Muscle layer of colon (tissue), 2 donors: ENCODE measurements around the gene RANGAP1.
"Not testable (repeated sequence)": the region's sequence is repeated elsewhere in the genome, so short reads cannot be mapped to it uniquely, and the experiment has no call there.

ENCODE experiments used
- H3K27ac ChIP-seq: one replicate; pipeline ENCODE4 v1.7.0; 2013; ENCODE audit warnings: low read depth, mild to moderate bottlenecking, low read length, moderate library complexity
- H3K27me3 ChIP-seq, 2 donors: one replicate each; pipeline ENCODE4 v1.7.0; 2013; ENCODE audit warnings: low read length in 2 of 2, mild to moderate bottlenecking in 2 of 2; ENCODE audit not compliant: insufficient read depth in 2 of 2, control insufficient read depth in 1 of 2
- H3K36me3 ChIP-seq: one replicate; pipeline ENCODE4 v1.7.0; 2013; ENCODE audit warnings: mild to moderate bottlenecking, low read length; ENCODE audit not compliant: insufficient read depth
- H3K4me1 ChIP-seq: one replicate; pipeline ENCODE4 v1.7.0; 2013; ENCODE audit warnings: mild to moderate bottlenecking, low read length; ENCODE audit not compliant: insufficient read depth
- H3K4me3 ChIP-seq, 2 donors: one replicate each; pipeline ENCODE4 v1.7.0; 2013; ENCODE audit warnings: low read length in 2 of 2, low read depth in 1 of 2, mild to moderate bottlenecking in 1 of 2, moderate library complexity in 1 of 2
- H3K9ac ChIP-seq: one replicate; pipeline ENCODE4 v1.7.0; 2013; ENCODE audit warnings: low read length
- H3K9me3 ChIP-seq: one replicate; pipeline ENCODE4 v1.7.0; 2013; ENCODE audit warnings: mild to moderate bottlenecking, low read length
- donor health status: abdominal sarcoma.
- donor health status: Adenocarcinoma of cecum.

RANGAP1 gene

DNA sequence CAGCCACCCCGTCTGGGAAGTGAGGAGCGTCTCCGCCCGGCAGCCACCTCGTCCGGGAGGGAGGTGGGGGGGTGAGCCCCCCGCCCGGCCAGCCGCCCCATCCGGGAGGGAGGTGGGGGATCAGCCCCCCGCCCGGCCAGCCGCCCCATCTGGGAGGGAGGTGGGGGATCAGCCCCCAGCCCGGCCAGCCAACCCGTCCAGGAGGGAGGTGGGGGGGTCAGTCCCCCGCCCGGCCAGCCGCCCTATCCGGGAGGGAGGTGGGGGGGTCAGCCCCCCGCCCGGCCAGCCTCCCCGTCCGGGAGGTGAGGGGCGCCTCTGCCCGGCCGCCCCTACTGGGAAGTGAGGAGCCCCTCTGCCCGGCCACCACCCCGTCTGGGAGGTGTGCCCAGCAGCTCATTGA is 8.8 kb upstream of the RANGAP1 start:
- not testable (repeated sequence) for H3K27ac ChIP-seq, H3K4me3 ChIP-seq, H3K9ac ChIP-seq, H3K4me1 ChIP-seq, H3K9me3 ChIP-seq, H3K36me3 ChIP-seq, H3K27me3 ChIP-seq

DNA sequence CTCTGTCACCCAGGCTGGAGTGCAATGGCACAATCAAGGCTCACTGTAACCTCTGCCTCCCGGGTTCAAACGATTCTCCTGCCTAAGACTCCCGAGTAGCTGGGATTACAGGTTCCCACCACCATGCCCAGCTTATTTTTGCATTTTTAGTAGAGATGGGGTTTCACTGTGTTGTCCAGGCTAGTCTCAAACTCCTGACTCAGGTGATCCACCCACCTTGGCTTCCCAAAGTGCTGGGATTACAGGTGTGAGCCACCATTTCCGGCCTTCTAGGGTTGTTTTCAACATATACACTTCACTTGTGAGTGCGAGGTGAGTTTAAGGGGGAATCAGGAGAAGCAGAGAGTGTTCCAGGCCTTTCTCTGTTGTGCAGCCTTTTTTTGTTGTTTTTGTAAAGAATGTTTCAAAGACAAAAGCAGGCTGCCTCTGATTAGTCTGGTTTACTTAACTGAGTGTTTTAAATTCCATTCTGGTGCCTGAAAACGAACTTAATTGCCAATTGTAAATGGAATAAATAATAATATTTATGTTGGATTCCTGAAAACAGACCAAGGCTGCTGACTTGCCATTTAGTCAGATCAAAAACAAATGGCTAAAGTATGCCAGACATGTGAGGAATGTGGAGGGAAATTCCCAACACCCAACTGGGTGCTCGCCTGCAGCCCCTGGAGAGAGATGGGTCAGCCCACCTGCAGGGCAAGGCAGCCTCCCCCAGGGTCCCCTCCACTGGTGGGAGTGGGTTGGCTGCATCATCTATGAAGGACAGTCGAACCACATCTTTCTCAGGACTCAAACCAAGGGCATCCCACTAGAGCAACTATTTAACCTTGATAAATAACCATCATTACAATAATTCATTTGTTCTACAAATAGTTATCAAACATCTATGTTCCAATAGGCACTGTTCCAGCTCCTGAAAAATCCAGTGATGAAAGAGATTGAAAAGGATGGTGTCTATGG is 4.6 kb upstream of the RANGAP1 start:
- Histone ChIP-seq H3K27ac (no peak overlapping the region), H3K9ac (no peak overlapping the region), H3K4me3 (no peak overlapping the region)

DNA sequence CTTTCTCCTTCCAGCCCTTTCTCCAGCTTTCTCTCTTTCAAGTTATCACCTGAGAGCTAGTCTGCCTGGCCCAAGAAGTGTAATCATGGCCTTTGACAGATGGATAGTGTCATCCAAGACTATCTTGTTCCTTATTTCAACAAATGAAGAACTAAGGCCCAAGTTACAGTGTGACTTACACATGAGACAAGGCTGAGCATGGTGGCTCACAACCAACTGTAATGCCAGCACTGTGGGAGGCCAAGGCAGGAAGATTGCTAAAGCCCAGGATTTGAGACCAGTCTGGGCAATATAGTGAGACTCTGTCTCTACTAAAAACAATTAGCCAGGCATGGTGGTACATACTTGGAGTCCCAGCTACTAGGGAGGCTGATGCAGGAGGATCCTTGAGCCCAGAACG is 3.7 kb upstream of the RANGAP1 start:
- no peaks in the 10 kb centered on the region for H3K27me3 ChIP-seq
- H3K4me1 ChIP-seq = peaks cover 7% of the 10 kb centered on the region
- no peak overlapping the region for H3K4me3 ChIP-seq
- no peaks in the 10 kb centered on the region for H3K9me3 ChIP-seq
- no peaks in the 10 kb centered on the region for H3K36me3 ChIP-seq
- no peak overlapping the region for H3K9ac ChIP-seq
- H3K27ac ChIP-seq = no peak overlapping the region

More for the DNA sequence above, 4.6 kb upstream of the RANGAP1 start:
- Histone ChIP-seq H3K27me3 (no peaks in the 10 kb centered on the region), H3K36me3 (no peaks in the 10 kb centered on the region), H3K9me3 (no peaks in the 10 kb centered on the region), H3K4me1 (no peaks in the 10 kb centered on the region)

DNA sequence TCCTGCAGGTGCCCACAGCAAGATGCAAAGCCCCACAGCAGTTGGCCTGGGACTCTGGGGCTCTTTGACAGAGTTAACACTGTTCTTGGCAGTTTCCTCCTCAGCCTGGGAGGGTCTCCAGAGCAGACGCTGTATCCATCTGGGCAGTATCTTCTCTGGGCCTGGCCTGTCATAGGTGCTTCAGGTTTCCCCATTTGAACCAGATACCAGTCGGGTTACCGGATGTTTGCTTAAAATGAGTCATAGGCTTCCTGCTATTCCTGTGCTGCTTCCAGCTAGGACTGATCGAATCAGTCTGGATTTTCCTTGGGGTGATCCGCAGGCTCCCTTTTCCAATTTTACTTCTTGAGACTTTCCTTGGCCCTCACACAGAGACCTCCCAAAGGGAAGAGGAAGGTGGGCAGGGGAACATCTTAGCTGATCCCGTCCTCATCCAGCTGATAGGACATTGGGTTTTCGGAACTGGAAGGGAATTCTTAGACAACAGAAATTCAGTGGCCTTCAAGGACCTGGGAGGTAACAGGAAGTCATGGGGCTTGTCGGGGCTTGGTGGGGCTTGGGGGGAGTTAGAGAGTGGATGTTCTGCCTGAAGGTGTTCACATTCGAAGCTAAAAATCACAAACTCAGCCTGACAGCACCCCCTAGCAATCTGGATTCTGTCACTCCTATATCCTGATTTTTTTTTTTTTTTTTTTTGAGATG is 2.4 kb upstream of the RANGAP1 start:
- Histone ChIP-seq H3K4me1 (peaks cover 9% of the 10 kb centered on the region), H3K9ac (no peak overlapping the region)

DNA sequence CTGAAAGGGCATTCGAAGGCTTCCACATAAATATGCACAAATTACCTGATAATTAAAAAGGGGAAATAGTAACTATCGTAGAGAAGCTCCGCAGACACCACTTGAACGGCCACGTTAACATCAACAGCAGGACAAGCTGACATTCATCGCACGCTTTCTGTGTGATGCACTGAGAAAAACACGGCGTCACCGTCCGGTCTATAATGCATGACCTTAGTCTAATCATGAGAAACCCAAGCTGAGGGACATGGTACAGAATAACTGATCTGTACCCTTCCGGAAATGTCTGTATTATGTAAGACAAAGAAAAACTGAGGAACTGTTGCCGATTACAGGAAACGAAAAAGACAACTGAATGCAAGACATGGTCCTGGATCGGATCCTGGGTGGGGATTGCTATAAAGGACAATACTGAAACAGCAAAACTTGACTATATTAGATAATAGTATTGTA is 678 bp upstream of the RANGAP1 start:
- no peaks in the 10 kb centered on the region for H3K9me3 ChIP-seq
- H3K27me3 ChIP-seq = no peaks in the 10 kb centered on the region
- peak overlapping the region; percentile 1 for H3K9ac ChIP-seq
- H3K36me3 ChIP-seq = peaks cover 12% of the 10 kb centered on the region
- peak overlapping the region; percentile 72 for H3K27ac ChIP-seq
- H3K4me1 ChIP-seq = peaks cover 9% of the 10 kb centered on the region
- H3K4me3 ChIP-seq = peak overlapping the region; percentile 39 to 49

More for the DNA sequence above, 2.4 kb upstream of the RANGAP1 start:
- H3K36me3 ChIP-seq = peaks cover 5% of the 10 kb centered on the region
- no peaks in the 10 kb centered on the region for H3K9me3 ChIP-seq
- H3K27ac ChIP-seq = no peak overlapping the region
- no peak overlapping the region for H3K4me3 ChIP-seq
- no peaks in the 10 kb centered on the region for H3K27me3 ChIP-seq

DNA sequence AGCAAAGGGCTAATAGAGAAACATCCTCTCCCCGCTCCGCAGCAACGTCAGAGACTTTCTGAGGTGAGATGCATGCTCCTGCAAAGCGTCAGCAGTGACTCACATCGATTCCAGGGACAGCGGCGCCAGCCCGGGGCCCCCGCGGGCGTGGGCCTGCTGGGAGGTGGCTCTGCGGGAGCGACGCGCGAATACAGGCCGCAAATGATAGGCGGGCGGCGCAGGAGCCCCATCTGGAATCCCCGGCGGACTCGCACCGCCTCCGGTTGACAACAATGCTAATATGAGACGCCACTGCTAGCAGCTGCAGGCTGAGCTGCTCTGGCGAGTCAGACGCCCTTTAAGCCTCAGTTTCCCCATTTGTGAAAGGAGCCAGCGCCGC is 557 bp downstream of the RANGAP1 start:
- Histone ChIP-seq H3K9me3 (no peaks in the 10 kb centered on the region), H3K4me1 (peaks cover 9% of the 10 kb centered on the region), H3K27me3 (no peaks in the 10 kb centered on the region), H3K9ac (peak overlapping the region; percentile 44), H3K27ac (peak overlapping the region; percentile 81), H3K36me3 (peaks cover 20% of the 10 kb centered on the region), H3K4me3 (peak overlapping the region; percentile 80 to 87)

DNA sequence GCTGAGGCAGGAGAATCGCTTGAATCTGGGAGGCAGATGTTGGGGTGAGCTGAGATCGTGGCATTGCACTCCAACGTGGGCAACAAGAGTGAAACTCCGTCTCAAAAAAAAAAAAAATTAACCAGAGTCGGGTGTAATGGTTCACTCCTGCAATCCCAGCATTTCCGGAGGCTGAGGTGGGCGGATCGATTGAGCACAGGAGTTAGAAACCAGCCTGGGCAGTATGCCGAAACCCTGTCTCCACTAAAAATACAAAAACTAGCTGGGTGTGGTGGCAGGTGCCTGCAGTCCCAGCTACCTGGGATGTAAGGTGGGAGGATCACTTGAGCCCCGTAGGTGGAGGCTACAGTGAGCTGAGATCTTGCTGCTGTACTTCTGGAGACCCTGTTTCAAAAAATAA is 1.5 kb downstream of the RANGAP1 start:
- Histone ChIP-seq H3K27me3 (no peaks in the 10 kb centered on the region), H3K9me3 (no peaks in the 10 kb centered on the region), H3K4me1 (peaks cover 9% of the 10 kb centered on the region), H3K27ac (no peak overlapping the region), H3K4me3 (no peak overlapping the region), H3K36me3 (peaks cover 24% of the 10 kb centered on the region), H3K9ac (no peak overlapping the region)

DNA sequence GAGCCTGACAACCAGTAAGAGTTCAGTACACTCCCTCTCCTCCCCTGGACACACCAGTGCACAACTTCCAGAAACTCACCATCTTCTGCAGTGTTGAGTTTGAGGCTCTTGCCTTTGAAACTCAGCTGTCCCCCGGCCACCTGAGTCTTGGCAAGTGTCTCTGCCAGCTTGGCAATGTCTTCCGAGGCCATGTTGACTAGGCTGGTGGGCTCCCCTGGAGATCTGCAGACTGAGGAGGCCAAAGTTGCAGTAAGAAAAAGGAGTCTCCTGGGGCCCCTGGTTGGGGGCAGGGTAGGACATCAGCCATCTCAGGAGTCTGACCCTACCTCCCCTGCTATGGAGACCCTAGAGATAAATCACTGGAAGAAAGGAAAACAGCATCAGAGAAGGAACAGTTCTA is 5.1 kb downstream of the RANGAP1 start:
- no peak overlapping the region for H3K9ac ChIP-seq
- no peaks in the 10 kb centered on the region for H3K9me3 ChIP-seq
- H3K27me3 ChIP-seq = no peaks in the 10 kb centered on the region
- H3K4me3 ChIP-seq = no peak overlapping the region
- peaks cover 9% of the 10 kb centered on the region for H3K4me1 ChIP-seq
- peaks cover 34% of the 10 kb centered on the region for H3K36me3 ChIP-seq
- no peak overlapping the region for H3K27ac ChIP-seq

DNA sequence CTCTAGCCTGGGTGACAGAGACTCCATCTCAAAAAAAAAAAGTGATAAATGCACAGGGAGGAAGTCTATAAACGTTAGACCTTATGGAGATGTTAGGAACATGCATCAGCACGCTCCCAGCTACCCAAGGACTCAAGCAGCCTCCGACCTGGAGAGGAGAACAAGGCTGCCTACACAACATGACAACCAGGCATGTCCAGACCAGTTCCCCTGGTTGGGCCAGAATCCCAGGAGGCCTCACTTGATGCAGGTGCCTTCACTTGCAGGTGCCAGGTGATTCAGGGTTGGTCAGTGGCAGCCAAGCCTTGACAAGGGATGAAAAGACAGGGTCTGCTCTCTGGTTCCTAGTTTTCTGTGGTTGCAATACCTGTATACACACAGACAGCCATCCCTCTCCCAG is 5.9 kb downstream of the RANGAP1 start:
- no peaks in the 10 kb centered on the region for H3K9me3 ChIP-seq
- no peaks in the 10 kb centered on the region for H3K27me3 ChIP-seq
- peaks cover 39% of the 10 kb centered on the region for H3K36me3 ChIP-seq
- no peak overlapping the region for H3K9ac ChIP-seq
- H3K4me3 ChIP-seq = no peak overlapping the region
- no peak overlapping the region for H3K27ac ChIP-seq
- H3K4me1 ChIP-seq = peaks cover 6% of the 10 kb centered on the region

DNA sequence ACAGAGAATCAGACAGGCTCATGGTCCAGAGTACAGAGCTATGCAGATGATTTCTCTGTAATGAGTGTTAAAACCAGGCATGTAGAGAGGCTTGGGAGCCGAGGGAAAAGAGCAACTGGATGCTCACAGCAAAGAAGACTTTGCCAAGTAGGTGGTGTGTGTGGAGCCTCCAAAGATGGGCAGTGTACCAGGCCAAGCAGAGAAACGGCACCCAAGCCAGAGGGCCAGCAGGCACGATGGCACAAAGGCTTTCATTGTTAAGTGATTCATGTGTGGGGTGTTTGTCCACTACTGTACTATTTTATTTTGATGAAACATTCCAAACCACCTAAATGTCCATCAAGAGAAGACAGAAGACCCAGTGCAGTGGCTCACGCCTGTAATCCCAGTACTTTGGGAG is 11.1 kb downstream of the RANGAP1 start:
- H3K9me3 ChIP-seq = no peaks in the 10 kb centered on the region
- no peaks in the 10 kb centered on the region for H3K4me1 ChIP-seq
- H3K27me3 ChIP-seq = no peaks in the 10 kb centered on the region
- peaks cover 47% of the 10 kb centered on the region for H3K36me3 ChIP-seq
- H3K27ac ChIP-seq = no peak overlapping the region
- H3K9ac ChIP-seq = no peak overlapping the region
- no peak overlapping the region for H3K4me3 ChIP-seq

DNA sequence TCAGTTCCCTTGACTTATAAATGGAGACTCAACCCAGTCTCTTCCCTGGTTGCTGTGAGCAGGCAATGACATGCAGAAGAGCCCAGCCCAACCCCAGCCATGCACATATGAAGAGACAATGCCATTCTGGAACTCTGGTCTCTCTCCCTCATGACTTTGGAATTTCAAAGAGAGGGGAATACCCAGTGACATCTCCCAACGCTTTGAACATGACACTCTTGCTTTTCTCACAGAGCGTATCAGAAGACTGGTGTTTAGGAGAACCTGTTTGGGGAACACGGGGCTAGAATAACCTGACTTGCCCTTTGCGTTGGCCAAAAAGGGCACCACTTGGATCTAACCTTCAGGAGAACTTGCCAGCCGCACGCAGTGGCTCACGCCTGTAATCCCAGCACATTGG is 12.9 kb downstream of the RANGAP1 start:
- Histone ChIP-seq H3K9ac (no peak overlapping the region), H3K4me1 (no peaks in the 10 kb centered on the region), H3K9me3 (no peaks in the 10 kb centered on the region), H3K27me3 (no peaks in the 10 kb centered on the region), H3K36me3 (peaks cover 52% of the 10 kb centered on the region), H3K27ac (no peak overlapping the region), H3K4me3 (no peak overlapping the region)
